NK-92 treated with Interleukin-12 subunit alpha and Interleukin-12 subunit beta, amount 100 ng/mL, for 24 hours (cell line): ENCODE data around the gene RGS10.

Experiments used
- DNase-seq: peaks from one replicate; lab custom pipeline; 2025; lab: John Stamatoyannopoulos, UW

RGS10 gene

GRCh38 chr10:119518176-119518575 lies 24.3 kb downstream of the RGS10 start:
- no peak for DNase-seq

- no peak for DNase-seq
Observed at GRCh38 chr10:119517235-119518141, 25.0 kb downstream of the RGS10 start.

- DNase-seq, result no peak
Observed at GRCh38 chr10:119516381-119517234, 25.9 kb downstream of the RGS10 start.

GRCh38 chr10:119515511-119516045 lies 26.9 kb downstream of the RGS10 start:
- no peak for DNase-seq

- no peak for DNase-seq
Observed at GRCh38 chr10:119514819-119515218, 27.7 kb downstream of the RGS10 start.

- DNase-seq, result no peak
Observed at GRCh38 chr10:119511828-119512515, 30.5 kb downstream of the RGS10 start.

GRCh38 chr10:119509909-119510451 lies 32.5 kb downstream of the RGS10 start:
- DNase-seq, result no peak

GRCh38 chr10:119507115-119507514 lies 35.4 kb downstream of the RGS10 start:
- DNase-seq, result no peak

- no peak for DNase-seq
Observed at GRCh38 chr10:119505588-119506315, 36.8 kb downstream of the RGS10 start.

GRCh38 chr10:119505131-119505551 lies 37.4 kb downstream of the RGS10 start:
- no peak for DNase-seq

- DNase-seq, result no peak
Observed at GRCh38 chr10:119504651-119505050, 37.9 kb downstream of the RGS10 start.

- no peak for DNase-seq
Observed at GRCh38 chr10:119503821-119504220, 38.7 kb downstream of the RGS10 start.

- DNase-seq, result no peak
Observed at GRCh38 chr10:119502618-119503155, 39.8 kb downstream of the RGS10 start.

- DNase-seq, result no peak
Observed at GRCh38 chr10:119502209-119502608, 40.3 kb downstream of the RGS10 start.

- no peak for DNase-seq
Observed at GRCh38 chr10:119501690-119502089, 40.8 kb downstream of the RGS10 start.

GRCh38 chr10:119500821-119501220 lies 41.7 kb downstream of the RGS10 start:
- DNase-seq, result no peak

- DNase-seq, result no peak
Observed at GRCh38 chr10:119500123-119500795, 42.3 kb downstream of the RGS10 start.

GRCh38 chr10:119499677-119500002 lies 42.9 kb downstream of the RGS10 start:
- DNase-seq, result no peak

GRCh38 chr10:119498889-119499676 lies 43.4 kb downstream of the RGS10 start:
- no peak for DNase-seq
